GM12874 (cell line): ENCODE measurements around the gene SOX6.

Experiments used
- CTCF ChIP-seq: IDR thresholded peaks from 2 replicates; pipeline ENCODE4 v1.5.1; 2011; ENCODE audit warnings: low read depth, mild to moderate bottlenecking, control low read depth, low read length, moderate library complexity; ENCODE audit not compliant: insufficient read depth

Gene SOX6

DNA sequence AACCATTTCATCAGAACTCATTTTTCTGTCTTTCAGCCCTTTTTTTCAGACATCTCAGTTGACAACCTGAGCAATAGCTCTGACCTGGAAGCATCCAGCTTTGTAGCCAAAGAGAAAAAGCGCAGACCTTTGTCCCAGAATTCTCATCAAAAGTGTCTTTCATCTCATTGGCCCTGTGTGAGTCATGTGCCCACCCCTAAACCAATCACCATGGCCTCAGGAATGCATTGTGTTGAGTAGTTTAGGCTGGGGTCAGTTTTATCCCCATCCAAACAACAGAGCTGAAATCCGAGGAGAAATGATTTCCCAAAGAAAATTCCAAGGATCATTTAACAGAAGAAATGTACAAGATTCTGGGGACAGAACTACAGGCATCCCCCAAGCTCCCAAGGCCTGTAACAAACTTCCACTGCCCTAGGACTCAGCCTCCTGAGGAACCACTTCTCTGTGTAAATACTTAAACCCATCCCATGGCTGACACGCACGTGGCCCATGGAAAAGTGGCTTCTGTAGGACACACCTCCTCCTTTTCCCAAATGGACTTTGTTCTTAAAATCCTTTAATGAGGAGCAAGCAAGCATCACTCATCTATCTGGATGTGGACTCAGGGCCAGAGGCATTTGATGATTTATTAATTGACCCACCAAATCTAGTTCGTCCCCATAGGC, 429.0 kb downstream of the SOX6 start:
- no peak for TF ChIP-seq CTCF

- TF ChIP-seq CTCF: no peak
Measured at GRCh38 chr11:15926071-15926470, 430.3 kb downstream of the SOX6 start.

- no peak for TF ChIP-seq CTCF
Measured at GRCh38 chr11:15923183-15923582, 433.2 kb downstream of the SOX6 start.

GRCh38 chr11:15920856-15921629, 435.3 kb downstream of the SOX6 start:
- no peak for TF ChIP-seq CTCF

DNA sequence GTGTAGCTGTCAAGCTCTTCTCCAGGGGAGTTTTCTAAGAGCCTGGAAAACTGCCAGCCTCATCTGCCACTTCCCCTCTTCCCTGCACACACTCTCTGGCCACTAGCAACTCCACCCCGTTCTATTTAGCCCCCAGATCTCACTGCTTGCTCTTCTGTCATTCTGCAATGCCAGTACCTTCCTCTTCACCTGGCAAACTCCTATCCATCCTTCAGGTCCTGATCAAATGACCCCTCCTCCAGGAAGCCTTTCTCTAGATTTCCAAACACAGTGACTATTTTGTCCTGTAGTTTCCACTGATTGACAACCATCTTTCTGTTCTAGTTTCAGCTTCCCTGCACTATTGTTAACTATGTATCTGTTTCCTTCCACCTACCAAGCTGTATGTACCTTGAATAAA, 437.7 kb downstream of the SOX6 start:
- TF ChIP-seq CTCF: no peak

DNA sequence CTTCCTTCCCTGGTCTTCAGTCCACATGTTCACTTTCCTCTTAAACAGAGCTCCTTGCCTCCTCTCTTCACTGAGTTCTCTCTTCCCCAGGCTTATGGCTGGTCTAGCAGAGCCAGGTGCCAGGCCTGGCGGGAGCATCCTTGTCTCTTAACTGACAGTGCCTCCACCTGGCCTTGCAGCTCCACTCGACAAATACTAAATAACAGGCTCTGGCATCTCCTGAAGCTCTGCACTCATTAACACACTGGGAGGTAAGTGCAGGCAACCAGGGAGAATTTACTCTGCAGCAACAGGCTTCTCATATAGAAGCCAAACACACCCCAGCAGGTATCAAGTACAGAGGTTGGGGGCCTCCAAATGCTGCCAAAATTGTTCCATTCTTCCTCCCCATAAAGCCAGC, 438.1 kb downstream of the SOX6 start:
- TF ChIP-seq CTCF: no peak
